IMR-90 (cell line): ENCODE results near the gene HIPK1. TPM values are rescaled to one million over a fixed set of nuclear protein-coding genes. Genes with fewer than 3 reads are reported as not detected.

Source experiments
- ATAC-seq: fragments of 200-7000 bp; cut with Tn5 transposase; 2 replicates; pipeline ENCODE4 v1.9.1; 2020; ENCODE audit warnings: low read depth, mild to moderate bottlenecking, moderate library complexity
- BruUV-seq: library from RNA; stranded (reverse); fragments of 400-500 nt; replicated peaks from 2 replicates; lab custom pipeline; 2021; lab: Mats Ljungman, UMichigan
- CTCF ChIA-PET: fragments of 300-600 bp; formaldehyde crosslinking; extraction: SDS; loops from one replicate; lab custom pipeline; 2021; ENCODE audit warnings: antibody characterized with exemption; lab: Yijun Ruan, JAX
- POLR2A ChIA-PET: fragments of 300-600 bp; sonication (Branson Sonifier 250); formaldehyde crosslinking; loops from one replicate; lab custom pipeline; 2022; ENCODE audit warnings: antibody characterized with exemption; ENCODE audit not compliant: unreplicated experiment; lab: Charles Lee
- DNase-seq: peaks from one replicate; pipeline ENCODE4 v3.0.0; 2013
- H2AFZ ChIP-seq: replicated peaks from 2 replicates; pipeline ENCODE3; 2013; ENCODE audit warnings: low read length, mild to moderate bottlenecking; ENCODE audit not compliant: poor library complexity
- H2AK5ac ChIP-seq: 2 replicates; pipeline ENCODE4 v1.6.1; 2013; ENCODE audit warnings: low read depth, low read length, inconsistent platforms
- H2AK9ac ChIP-seq: replicated peaks from 2 replicates; pipeline ENCODE3; 2013; ENCODE audit warnings: mild to moderate bottlenecking, low read depth, low read length, moderate library complexity; ENCODE audit not compliant: poor library complexity
- H2BK120ac ChIP-seq: 2 replicates; pipeline ENCODE4 v1.6.1; 2013; ENCODE audit warnings: low read depth, low read length, inconsistent platforms
- H2BK15ac ChIP-seq: 3 replicates; pipeline ENCODE4 v1.6.1; 2013; ENCODE audit warnings: low read depth, low read length, inconsistent platforms
- H2BK20ac ChIP-seq: 2 replicates; pipeline ENCODE4 v1.6.1; 2013; ENCODE audit warnings: low read depth, mild to moderate bottlenecking, inconsistent platforms, low read length, moderate library complexity
- H2BK5ac ChIP-seq: 2 replicates; pipeline ENCODE4 v1.6.1; 2013; ENCODE audit warnings: mild to moderate bottlenecking, low read depth, low read length, inconsistent platforms; ENCODE audit not compliant: poor library complexity, severe bottlenecking
- H3K14ac ChIP-seq: replicated peaks from 2 replicates; pipeline ENCODE4 v1.6.1; 2013; ENCODE audit warnings: low read depth, low read length, inconsistent platforms
- H3K18ac ChIP-seq: 2 replicates; pipeline ENCODE4 v1.6.1; 2013; ENCODE audit warnings: low read depth, low read length, control low read depth
- H3K23ac ChIP-seq: 2 replicates; pipeline ENCODE4 v1.6.1; 2013; ENCODE audit warnings: low read depth, low read length, inconsistent platforms
- H3K27ac ChIP-seq: 2 replicates; pipeline ENCODE4 v1.5.1; 2013; ENCODE audit warnings: mild to moderate bottlenecking, control low read depth, low read length; ENCODE audit not compliant: insufficient read depth
- H3K27me3 ChIP-seq: 2 replicates; pipeline ENCODE4 v1.6.1; 2013; ENCODE audit warnings: low read length; ENCODE audit not compliant: control insufficient read depth, insufficient read depth
- H3K36me3 ChIP-seq: 2 replicates; pipeline ENCODE4 v1.6.1; 2013; ENCODE audit warnings: low read length, mixed read lengths; ENCODE audit not compliant: control insufficient read depth, insufficient read depth
- H3K4ac ChIP-seq: 2 replicates; pipeline ENCODE4 v1.6.1; 2013; ENCODE audit warnings: low read depth, low read length, inconsistent platforms
- H3K4me1 ChIP-seq: 2 replicates; pipeline ENCODE4 v1.6.1; 2013; ENCODE audit warnings: low read length, mixed read lengths; ENCODE audit not compliant: control insufficient read depth, insufficient read depth
- H3K4me2 ChIP-seq: 2 replicates; pipeline ENCODE4 v1.6.1; 2013; ENCODE audit warnings: low read depth, mild to moderate bottlenecking, control low read depth, low read length, moderate library complexity
- H3K4me3 ChIP-seq: 2 replicates; pipeline ENCODE4 v1.5.1; 2013; ENCODE audit warnings: low read depth, mild to moderate bottlenecking, control low read depth, low read length, moderate library complexity; ENCODE audit not compliant: insufficient read depth
- H3K56ac ChIP-seq: 2 replicates; pipeline ENCODE4 v1.6.1; 2013; ENCODE audit warnings: low read length, inconsistent platforms; ENCODE audit not compliant: insufficient read depth; ENCODE audit errors: extremely low read depth
- H3K79me1 ChIP-seq, 2 experiments: 2 replicates each; pipeline ENCODE4 v1.6.1; 2013; ENCODE audit warnings: low read length in 2 of 2, inconsistent platforms in 1 of 2, low read depth in 1 of 2
- H3K9ac ChIP-seq: 2 replicates; pipeline ENCODE4 v1.6.1; 2013; ENCODE audit warnings: low read depth, low read length, control low read depth
- H3K9me1 ChIP-seq: 2 replicates; pipeline ENCODE4 v1.6.1; 2013; ENCODE audit warnings: low read length, inconsistent platforms; ENCODE audit not compliant: insufficient read depth
- H3K9me3 ChIP-seq: 2 replicates; pipeline ENCODE4 v1.6.1; 2013; ENCODE audit warnings: low read length; ENCODE audit not compliant: control insufficient read depth, insufficient read depth
- H4K20me1 ChIP-seq: 2 replicates; pipeline ENCODE4 v1.6.1; 2013; ENCODE audit warnings: low read length, inconsistent platforms; ENCODE audit not compliant: insufficient read depth
- H4K5ac ChIP-seq: 2 replicates; pipeline ENCODE4 v1.6.1; 2013; ENCODE audit warnings: mild to moderate bottlenecking, low read depth, low read length, control low read depth
- H4K8ac ChIP-seq, 2 experiments: 2 replicates each; pipeline ENCODE4 v1.6.1; 2013; ENCODE audit warnings: low read depth in 2 of 2, low read length in 2 of 2, control low read depth in 1 of 2, inconsistent platforms in 1 of 2
- H4K91ac ChIP-seq: 2 replicates; pipeline ENCODE4 v1.6.1; 2013; ENCODE audit warnings: low read depth, low read length, inconsistent platforms; ENCODE audit not compliant: insufficient read depth
- MAZ ChIP-seq: IDR thresholded peaks from 2 replicates; pipeline ENCODE4 v1.6.1; 2012; ENCODE audit warnings: low read depth, mild to moderate bottlenecking, low read length, improper control_type of control experiment, moderate library complexity, borderline replicate concordance
- WGBS, 2 experiments: methylation state at CpG; one replicate each; pipeline versions ENCODE4 v1.1.5 to v1.1.7; 2013; ENCODE audit warnings: missing lambda C conversion rate in 2 of 2; ENCODE audit not compliant: insufficient read length in 1 of 2; ENCODE audit errors: extremely low coverage in 2 of 2; 5-methylcytosine and 5-hydroxymethylcytosine counted together
- dilution Hi-C: fragments of 300-500 bp; cut with HindIII; formaldehyde crosslinking; loops from one replicate; pipeline ENCODE4 v1.14.3; 2018; ENCODE audit warnings: low sequenced_read_pairs; ENCODE audit not compliant: unreplicated experiment
- in situ Hi-C: fragments of 300-500 bp; cut with MboI; formaldehyde crosslinking; loops from 3 replicates; pipeline ENCODE4 v1.14.3; 2019; ENCODE audit warnings: low sequenced_read_pairs, inconsistent platforms, mixed read lengths
- intact Hi-C: fragments of 100-400 bp; cut with micrococcal nuclease; formaldehyde crosslinking; loops from 2 replicates; pipeline ENCODE4 v1.10.0; 2022
- polyA plus RNA-seq, 3 experiments: library from polyadenylated mRNA; depleted of rRNA; stranded (reverse); fragments of >200 nt; gene quantifications; 2 replicates each; pipeline ENCODE4 v1.2.3, GENCODE V29; 2012; ENCODE audit warnings: low replicate concordance in 1 of 3
- total RNA-seq: library from RNA; depleted of rRNA; stranded (reverse); fragments of >200 nt; gene quantifications from 2 replicates; pipeline ENCODE4 v1.2.3, GENCODE V29; 2012

The HIPK1 gene
- total and polyA plus RNA-seq, 2 of the 4 experiments (the other 2 are of a cell fraction), result 15.3 to 33.9 TPM

DNA sequence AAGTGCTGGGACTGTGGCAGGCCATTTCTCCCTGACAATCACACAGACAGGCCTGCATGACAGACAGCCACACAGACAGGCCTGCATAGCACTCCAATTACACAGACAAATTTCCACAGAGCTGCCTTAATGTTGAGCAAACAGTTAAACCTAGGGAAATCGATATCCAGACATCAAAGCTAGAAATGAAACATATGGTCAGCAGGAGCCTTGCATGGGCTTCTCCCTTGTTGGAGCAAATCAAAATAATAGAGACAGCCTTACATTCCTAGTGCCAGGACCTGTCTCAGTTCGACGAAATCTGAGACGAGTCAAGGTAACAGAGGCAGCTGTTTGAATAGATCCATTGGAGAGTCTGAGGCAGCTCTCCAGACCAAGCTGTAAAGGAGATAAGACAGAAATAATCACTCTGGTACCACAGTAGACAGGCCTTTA, 92.6 kb downstream of the HIPK1 start:
- dilution Hi-C loops (no loop called here), in situ Hi-C loops (no loop called here), intact Hi-C loops (no loop called here)
- Histone ChIP-seq H3K56ac (no peak overlapping the region), H3K79me1 (no peaks in the 10 kb centered on the region), H2BK20ac (no peak overlapping the region), H4K91ac (no peak overlapping the region), H3K23ac (no peak overlapping the region), H2BK15ac (no peak overlapping the region), H2AFZ (no peak overlapping the region), H3K4me2 (no peak overlapping the region), H3K27me3 (peaks cover 7% of the 10 kb centered on the region; the same call in 1 of the 2 replicates), H2BK120ac (no peak overlapping the region), H3K9me1 (no peaks in the 10 kb centered on the region), H3K4me1 (peaks cover 2% of the 10 kb centered on the region; the same call in 1 of the 2 replicates), H3K36me3 (no peaks in the 10 kb centered on the region), H3K9me3 (no peaks in the 10 kb centered on the region), H2BK5ac (no peak overlapping the region), H3K9ac (no peak overlapping the region), H3K4ac (no peak overlapping the region), H3K27ac (no peak overlapping the region), H3K14ac (no peak overlapping the region), H4K8ac (no peak overlapping the region), H2AK9ac (no peak overlapping the region), H3K4me3 (no peak overlapping the region), H3K18ac (no peak overlapping the region), H4K5ac (no peak overlapping the region), H4K20me1 (no peaks in the 10 kb centered on the region), H2AK5ac (no peak overlapping the region)
- TF ChIP-seq MAZ, result no peak
- no CpG with 5 or more reads among the region's 4 CpGs for WGBS, 2 experiments
- DNase-seq, result no peak
- no peak; the same call in 1 of the 2 replicates for ATAC-seq
- CTCF ChIA-PET, result no interaction called here
- POLR2A ChIA-PET, result no interaction called here
- BruUV-seq, result no TSS peak
